Mesothelial cell of epicardium (in vitro differentiated cells): ENCODE measurements around the gene GRIN2A. TPM values are rescaled to one million over a fixed set of nuclear protein-coding genes. Genes with fewer than 3 reads are reported as not detected.

Experiments used
- DNase-seq, 2 experiments: peaks; one replicate each; pipeline ENCODE4 v3.0.0; 2021; ENCODE audit warnings: low spot score in 2 of 2; ENCODE audit not compliant: unreplicated experiment in 2 of 2
- H3K27ac Mint-ChIP-seq: 2 replicates; pipeline ENCODE4 v1.8.0; 2021; ENCODE audit warnings: mixed read lengths
- H3K27me3 Mint-ChIP-seq: 2 replicates; pipeline ENCODE4 v1.8.0; 2021; ENCODE audit warnings: low read depth, mixed read lengths
- H3K36me3 Mint-ChIP-seq: 2 replicates; pipeline ENCODE4 v1.8.0; 2021; ENCODE audit warnings: mixed read lengths
- H3K4me1 Mint-ChIP-seq: 2 replicates; pipeline ENCODE4 v1.8.0; 2021; ENCODE audit warnings: mixed read lengths
- H3K4me3 Mint-ChIP-seq: 2 replicates; pipeline ENCODE4 v1.8.0; 2021; ENCODE audit warnings: mild to moderate bottlenecking, moderate library complexity, mixed read lengths
- H3K9me3 Mint-ChIP-seq: 2 replicates; pipeline ENCODE4 v1.8.0; 2021; ENCODE audit warnings: mixed read lengths
- total RNA-seq: library from RNA; stranded (reverse); gene quantifications from 3 replicates; pipeline ENCODE4 v1.2.1, GENCODE V29; 2021
- TF ChIP-seq, protein P1 (sequence below): fragments of 200-600 bp; sonication (generic); IDR thresholded peaks from one replicate; pipeline ENCODE4 v1.5.0; 2021; ENCODE audit warnings: antibody characterized with exemption; ENCODE audit not compliant: unreplicated experiment

The GRIN2A gene
- total RNA-seq, 1 donor from 2014 or later: 4.9 TPM

DNA sequence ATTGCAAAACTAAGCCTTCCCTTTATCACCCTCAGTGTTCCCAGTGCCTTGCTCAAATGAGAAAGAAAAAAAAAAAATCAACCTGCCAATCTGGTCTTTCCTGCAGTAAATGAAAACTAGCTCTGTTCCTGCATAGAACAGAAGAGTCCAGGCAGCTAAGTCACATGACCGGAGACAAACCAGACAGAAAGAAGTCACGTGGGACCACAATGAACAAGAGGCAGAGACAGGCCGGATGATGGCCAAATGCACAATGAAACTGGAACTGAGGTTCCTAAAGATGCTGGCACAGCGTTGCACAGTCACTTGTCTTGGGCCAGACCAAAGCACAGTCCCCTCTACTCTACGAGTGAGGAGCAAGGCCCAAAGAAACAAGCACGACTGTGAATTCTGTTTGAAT, 172.5 kb downstream of the GRIN2A start:
- TF ChIP-seq, protein P1, sequence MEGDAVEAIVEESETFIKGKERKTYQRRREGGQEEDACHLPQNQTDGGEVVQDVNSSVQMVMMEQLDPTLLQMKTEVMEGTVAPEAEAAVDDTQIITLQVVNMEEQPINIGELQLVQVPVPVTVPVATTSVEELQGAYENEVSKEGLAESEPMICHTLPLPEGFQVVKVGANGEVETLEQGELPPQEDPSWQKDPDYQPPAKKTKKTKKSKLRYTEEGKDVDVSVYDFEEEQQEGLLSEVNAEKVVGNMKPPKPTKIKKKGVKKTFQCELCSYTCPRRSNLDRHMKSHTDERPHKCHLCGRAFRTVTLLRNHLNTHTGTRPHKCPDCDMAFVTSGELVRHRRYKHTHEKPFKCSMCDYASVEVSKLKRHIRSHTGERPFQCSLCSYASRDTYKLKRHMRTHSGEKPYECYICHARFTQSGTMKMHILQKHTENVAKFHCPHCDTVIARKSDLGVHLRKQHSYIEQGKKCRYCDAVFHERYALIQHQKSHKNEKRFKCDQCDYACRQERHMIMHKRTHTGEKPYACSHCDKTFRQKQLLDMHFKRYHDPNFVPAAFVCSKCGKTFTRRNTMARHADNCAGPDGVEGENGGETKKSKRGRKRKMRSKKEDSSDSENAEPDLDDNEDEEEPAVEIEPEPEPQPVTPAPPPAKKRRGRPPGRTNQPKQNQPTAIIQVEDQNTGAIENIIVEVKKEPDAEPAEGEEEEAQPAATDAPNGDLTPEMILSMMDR: no peak
- H3K9me3 Mint-ChIP-seq: peaks cover 21% of the 10 kb centered on the region
- H3K27me3 Mint-ChIP-seq: peaks cover 17% of the 10 kb centered on the region
- DNase-seq: no peak
- H3K4me3 Mint-ChIP-seq: no peak overlapping the region
- peaks cover 2% of the 10 kb centered on the region for H3K4me1 Mint-ChIP-seq
- H3K27ac Mint-ChIP-seq: no peak overlapping the region
- no peaks in the 10 kb centered on the region for H3K36me3 Mint-ChIP-seq

DNA sequence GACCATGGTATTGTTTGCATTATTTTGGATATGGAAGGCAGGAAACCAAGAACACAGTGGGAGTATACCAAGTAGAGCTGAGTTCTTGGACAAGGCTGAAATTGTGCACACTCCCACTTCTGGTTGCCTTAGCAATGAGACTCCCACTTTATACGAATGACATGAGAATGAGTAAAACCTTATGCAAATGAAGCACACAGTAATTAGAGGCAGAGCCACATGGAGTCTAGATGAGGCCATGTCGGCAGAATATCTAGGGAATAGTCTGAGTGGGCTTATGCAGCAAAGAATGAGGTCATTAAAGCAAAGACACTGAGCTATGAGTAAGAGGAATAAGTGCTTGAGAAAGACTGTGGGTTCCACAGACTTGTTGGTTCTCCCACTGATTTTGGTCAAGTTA, 178.7 kb downstream of the GRIN2A start:
- DNase-seq: no peak
- Mint-ChIP-seq H3K36me3 (no peaks in the 10 kb centered on the region), H3K27ac (no peak overlapping the region), H3K4me3 (no peak overlapping the region), H3K9me3 (peaks cover 25% of the 10 kb centered on the region), H3K4me1 (no peaks in the 10 kb centered on the region), H3K27me3 (peaks cover 4% of the 10 kb centered on the region)
- TF ChIP-seq, protein P1: no peak

DNA sequence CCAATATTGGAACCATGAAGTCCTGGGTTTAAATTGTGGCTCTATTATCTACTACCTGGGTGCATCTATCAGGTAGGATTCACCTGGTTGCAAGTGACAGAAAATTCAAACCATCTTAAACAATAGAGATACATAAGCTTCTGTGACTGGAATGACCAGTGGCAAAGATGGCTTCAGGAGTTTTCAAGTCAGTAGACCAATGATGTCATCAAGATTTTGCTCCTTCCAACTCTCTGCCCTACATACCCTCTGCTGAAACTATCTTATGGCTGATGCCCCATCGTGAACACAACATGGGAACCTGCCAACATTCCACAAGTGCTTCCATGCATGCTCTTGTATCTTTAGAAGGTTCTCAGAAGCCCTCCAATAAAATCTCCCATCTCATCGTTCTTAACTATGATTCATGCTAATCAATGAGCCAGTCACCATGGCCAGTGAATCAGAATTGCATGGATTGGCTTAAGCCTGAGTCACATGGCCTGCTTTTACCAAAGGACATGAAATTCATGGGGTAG, 180.9 kb downstream of the GRIN2A start:
- Mint-ChIP-seq H3K4me3 (no peak overlapping the region), H3K4me1 (no peaks in the 10 kb centered on the region), H3K9me3 (peaks cover 16% of the 10 kb centered on the region), H3K36me3 (no peaks in the 10 kb centered on the region), H3K27me3 (peaks cover 9% of the 10 kb centered on the region), H3K27ac (no peak overlapping the region)
- no peak for DNase-seq
- TF ChIP-seq, protein P1: no peak

DNA sequence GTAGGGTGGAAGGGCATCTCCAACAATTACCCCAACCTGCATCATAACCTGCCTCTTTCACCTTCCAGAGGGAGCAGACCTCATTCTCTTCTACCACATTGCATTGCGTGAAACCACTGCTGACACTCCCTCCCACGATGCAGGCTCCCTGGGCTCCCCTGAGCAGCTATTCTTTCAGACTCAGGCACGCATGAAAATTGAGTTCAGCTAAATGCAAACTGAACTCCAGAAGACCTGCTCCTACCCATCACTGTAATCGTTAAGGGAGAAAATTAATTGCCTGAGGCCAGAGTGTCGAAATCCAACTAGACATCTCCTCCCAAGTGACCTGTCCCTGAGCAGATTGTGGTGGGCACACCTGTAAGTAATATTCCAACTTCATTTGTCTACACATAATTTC, 186.0 kb downstream of the GRIN2A start:
- Mint-ChIP-seq H3K4me3 (no peak overlapping the region), H3K27ac (no peak overlapping the region), H3K27me3 (peaks cover 14% of the 10 kb centered on the region), H3K4me1 (no peaks in the 10 kb centered on the region), H3K36me3 (no peaks in the 10 kb centered on the region), H3K9me3 (peaks cover 9% of the 10 kb centered on the region)
- TF ChIP-seq, protein P1: no peak
- no peak for DNase-seq

DNA sequence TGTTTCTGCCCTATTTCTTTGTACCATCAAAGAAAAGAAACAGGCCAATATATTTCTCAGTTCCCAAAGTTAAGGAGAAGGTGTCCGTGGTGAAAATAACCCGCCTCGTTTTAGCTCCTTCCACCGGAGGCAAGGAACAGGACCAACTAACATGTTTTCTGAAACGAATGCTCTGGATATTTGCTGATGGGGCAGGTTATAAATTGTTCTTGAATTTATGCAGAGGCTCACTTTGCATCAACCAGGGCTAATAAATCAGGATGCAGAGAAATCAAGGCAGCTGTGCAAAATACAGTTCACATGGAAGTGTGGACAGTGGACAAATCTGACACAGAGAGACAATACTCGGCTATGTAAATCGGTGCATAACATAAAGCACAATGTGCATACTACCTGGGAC, 189.8 kb downstream of the GRIN2A start:
- DNase-seq: no peak
- Mint-ChIP-seq H3K4me3 (no peak overlapping the region), H3K9me3 (peaks cover 14% of the 10 kb centered on the region), H3K4me1 (no peaks in the 10 kb centered on the region), H3K36me3 (no peaks in the 10 kb centered on the region), H3K27ac (no peak overlapping the region), H3K27me3 (peaks cover 16% of the 10 kb centered on the region)
- TF ChIP-seq, protein P1: no peak

DNA sequence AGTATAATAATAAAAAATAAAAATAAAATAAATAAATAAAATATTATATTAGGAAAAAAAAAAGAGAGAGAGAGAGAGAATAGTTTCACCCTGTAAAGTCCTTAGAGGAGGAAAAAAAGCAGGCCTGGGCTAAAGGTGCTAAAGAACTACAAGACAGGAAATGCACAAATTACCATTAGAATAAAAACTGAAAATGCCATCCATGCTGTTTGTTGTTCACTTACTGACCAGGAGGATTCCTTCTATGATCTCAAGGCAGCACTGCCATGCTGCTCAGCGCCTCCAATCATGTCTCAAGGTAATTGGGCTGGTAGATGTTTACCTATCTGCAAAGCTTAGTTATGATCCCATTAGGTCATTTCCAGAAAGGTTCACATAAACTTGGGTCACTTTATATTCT, 201.2 kb downstream of the GRIN2A start:
- H3K4me1 Mint-ChIP-seq: no peaks in the 10 kb centered on the region
- TF ChIP-seq, protein P1: no peak
- peaks cover 18% of the 10 kb centered on the region for H3K27me3 Mint-ChIP-seq
- no peak overlapping the region for H3K4me3 Mint-ChIP-seq
- H3K27ac Mint-ChIP-seq: no peak overlapping the region
- DNase-seq: no peak
- no peaks in the 10 kb centered on the region for H3K36me3 Mint-ChIP-seq
- peaks cover 10% of the 10 kb centered on the region for H3K9me3 Mint-ChIP-seq
